Left kidney (tissue), 2 donors: Measurements from ENCODE around the gene DDX17. TPM values are rescaled to one million over a fixed set of nuclear protein-coding genes. Genes with fewer than 3 reads are reported as not detected.
"Not testable (repeated sequence)": the region's sequence is repeated elsewhere in the genome, so short reads cannot be mapped to it uniquely, and the experiment has no call there.

ENCODE experiments used
- DNase-seq: peaks from one replicate; pipeline ENCODE4 v3.0.0-alpha.2; 2013
- polyA plus RNA-seq: library from polyadenylated mRNA; unstranded; fragments of 120-200 nt; gene quantifications from one replicate; pipeline ENCODE4 v1.2.1, GENCODE V29; 2013; ENCODE audit not compliant: insufficient read length

Gene DDX17
- polyA plus RNA-seq, 1 donor, result 1,227 TPM

DNA sequence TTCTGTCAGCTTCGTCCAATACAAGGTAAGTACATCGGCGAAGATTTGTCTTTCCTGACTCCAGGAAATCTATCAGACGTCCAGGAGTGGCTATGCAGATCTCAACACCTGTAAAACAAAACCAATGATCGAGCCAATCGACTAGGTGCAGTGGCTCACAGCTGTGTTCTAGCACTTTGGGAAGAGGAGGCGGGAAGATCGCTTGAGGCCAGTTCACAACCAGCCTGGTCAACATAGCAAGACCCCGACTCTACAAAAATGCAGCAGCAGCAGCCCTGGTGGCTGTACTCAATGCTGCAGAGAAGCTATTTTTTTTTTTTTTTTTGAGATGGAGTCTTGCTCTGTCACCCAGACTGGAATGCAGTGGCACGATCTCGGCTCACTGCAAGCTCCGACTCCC, 11.2 kb downstream of the DDX17 start:
- no peak for DNase-seq

DNA sequence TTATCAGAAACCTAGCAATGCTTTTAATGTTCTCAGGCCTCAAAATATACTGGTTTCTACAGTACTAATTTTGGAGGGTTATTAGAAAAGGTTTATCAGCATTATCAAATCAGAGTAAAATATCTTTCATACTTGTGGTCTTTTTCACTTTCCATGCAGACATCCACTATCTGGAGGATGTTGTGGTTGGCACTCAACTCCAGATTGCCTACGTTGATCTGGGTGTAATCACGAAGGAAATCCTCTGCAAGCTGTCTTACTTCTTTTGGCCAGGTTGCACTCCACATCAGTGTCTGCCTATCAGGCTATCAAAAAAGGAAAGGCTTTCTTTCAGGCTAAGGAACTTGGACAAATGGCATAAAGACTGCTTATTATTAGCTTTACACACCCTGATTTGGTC, 11.6 kb downstream of the DDX17 start:
- DNase-seq, result no peak

DNA sequence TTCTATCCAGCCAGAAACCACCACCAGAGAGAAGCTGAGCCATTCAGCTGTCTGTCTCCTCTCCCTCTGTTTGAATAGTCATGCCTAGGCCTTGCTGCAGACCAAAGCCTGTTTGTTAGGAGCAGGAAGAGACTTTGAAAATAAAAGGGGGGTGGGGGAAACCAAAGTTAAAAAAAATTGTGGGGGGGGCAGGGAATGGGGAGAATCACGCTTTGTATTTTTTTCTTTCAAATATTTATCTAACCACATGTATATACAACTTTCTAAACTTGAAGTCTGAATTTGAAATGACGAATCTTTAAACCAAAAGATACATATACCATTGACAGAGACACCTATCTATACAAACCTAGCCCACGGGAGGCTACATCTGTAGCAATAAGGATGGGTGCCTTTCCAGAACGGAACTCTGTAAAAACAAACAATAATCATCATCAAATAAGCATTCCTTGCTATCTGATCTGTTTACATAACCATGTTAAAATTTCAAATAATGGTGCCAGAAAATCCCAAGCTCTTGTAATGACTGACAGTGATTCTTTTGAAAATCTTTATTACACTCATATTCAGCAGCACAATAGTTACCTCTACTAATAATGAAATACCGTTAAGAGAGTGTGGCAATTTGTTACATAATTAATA, 14.3 kb downstream of the DDX17 start:
- no peak for DNase-seq

DNA sequence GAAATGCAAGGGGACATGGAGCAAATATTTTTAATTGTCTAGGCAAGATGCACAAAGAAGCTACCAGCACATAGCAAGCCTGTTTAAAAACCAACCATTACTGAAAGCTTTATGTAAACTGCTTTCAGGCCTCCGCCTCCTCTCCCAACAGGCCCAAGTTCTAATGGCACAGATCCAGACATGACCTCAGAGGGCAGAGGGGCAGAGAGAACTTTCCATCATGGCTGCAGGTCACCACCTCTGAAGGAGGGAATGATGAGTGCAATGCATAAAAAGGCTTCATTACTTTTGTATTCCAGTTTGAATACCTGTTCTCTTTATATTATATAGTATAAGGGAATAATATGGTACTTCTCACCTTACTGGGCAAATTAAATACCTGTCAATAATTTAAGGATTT, 15.2 kb downstream of the DDX17 start:
- DNase-seq, result no peak

DNA sequence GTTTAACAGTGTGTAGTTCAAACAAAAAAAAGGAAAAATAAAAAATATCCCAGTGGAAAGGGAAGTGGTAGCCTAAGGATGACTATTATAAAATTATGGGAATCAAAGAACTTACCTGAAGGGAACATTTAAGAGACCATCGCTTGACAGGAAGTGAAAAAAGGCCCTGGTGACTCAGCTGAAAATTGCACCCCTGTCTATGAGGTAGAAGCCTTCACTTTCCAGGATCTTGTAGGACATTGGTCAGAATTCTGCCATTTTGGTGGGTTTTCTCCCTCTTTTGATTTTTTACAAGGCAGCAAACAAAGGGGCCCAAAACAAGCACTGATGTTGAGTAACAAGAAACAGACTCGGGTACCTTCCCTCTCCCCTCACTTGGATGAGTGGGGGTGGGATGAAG, 15.6 kb downstream of the DDX17 start:
- DNase-seq, result no peak

DNA sequence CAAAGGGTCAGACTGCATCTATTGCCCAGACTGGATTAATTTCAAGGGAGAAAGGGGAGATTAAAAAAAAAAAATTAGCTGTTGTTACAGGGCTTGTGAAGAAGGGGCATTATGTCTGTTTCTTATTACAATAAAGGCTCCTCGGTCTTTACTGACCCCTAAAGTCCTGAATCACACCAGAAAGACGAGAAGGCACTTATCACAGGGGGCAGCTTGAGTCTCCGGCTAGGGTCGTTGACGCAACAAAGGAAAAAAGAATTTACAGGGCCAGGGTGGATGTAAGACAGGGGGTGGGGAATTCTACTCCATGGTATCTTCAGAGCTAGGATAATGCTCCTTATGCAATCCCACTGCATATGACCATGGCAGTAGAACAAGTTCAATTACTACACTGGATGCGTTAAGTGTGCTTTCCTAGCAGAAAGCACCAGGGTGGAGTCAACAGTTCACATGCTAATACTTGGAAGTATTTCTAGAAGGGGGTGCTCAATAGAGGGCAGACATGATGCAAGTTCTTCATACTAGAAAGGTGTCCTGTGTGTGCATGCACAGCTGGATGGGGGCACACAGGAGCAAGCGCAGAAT, 16.5 kb downstream of the DDX17 start:
- no peak for DNase-seq

DNA sequence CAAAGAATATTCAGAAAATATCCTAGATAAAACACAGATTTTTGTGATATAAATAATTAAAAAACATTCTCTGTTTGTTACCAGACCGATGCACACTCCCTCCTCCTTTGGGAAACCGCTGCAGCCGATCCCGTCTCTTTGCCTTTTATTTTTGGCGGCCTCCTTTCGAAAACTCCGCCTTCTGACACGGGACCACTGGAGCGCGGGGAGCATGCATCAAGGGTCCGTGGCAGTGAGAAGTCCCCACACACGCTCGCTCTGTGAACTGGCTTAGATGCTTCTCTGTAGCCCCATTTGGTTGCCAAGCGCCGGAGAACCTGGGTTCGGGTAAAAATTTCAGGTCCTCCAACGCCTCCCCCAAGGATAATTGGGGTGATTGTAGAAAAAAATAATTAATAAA, 17.0 kb downstream of the DDX17 start:
- no peak for DNase-seq

DNA sequence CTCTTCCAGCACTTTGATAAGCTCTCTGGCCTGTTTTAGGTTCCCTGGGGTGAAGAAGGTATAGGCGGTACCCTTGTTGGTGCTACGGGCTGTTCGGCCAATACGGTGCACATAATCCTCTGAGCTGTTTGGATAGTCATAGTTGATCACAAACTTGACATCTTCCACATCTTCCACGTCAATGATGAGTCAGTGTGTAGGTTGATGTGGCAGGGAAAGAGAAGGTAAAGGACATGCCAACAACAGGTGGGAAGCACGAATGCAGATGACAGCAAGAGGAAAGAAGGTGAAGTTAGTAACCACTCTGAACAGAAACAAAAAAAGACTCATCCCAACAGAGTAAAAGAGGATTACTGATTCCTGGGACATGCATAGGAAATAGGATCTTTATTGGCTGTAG, 18.2 kb downstream of the DDX17 start:
- no peak for DNase-seq

DNA sequence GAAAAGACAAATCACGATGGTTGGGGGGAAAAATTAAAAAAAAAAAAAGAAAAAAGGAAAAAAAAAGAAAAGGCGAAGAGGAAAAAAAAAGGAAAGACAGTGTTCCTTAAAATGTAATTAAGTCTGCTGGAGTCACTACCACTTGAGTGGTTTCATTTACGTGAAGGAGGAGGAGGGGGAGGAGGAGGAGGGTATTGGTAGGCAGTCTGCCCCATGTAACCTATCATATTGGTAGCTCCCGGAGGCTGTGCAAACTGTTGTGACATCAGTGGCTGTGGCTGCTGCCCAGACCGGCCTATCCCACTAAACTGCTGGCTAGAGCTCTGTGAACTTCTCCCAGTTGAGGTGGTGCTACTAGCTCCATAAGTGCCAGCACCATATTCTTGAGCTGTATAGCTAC, 20.3 kb downstream of the DDX17 start:
- DNase-seq, result no peak

DNA sequence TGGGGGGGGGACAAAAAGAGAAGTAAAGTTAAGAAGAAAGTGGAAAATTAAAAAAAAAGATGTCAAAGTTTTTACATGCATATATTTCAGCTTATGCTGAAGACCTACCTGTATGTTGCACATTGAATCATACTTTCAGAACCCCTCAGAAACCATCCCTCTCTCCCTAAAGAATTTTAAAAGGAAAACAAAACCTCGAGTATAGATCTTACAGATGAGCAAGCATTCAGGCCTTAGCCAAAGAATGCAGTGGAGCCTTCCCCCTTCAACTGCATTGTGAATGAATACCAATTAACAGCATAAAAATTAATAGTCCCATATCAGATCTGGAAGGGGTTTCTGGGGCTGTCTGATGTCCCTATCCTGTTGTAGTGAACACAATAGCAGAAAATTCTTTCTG, 21.9 kb downstream of the DDX17 start:
- DNase-seq, result no peak

DNA sequence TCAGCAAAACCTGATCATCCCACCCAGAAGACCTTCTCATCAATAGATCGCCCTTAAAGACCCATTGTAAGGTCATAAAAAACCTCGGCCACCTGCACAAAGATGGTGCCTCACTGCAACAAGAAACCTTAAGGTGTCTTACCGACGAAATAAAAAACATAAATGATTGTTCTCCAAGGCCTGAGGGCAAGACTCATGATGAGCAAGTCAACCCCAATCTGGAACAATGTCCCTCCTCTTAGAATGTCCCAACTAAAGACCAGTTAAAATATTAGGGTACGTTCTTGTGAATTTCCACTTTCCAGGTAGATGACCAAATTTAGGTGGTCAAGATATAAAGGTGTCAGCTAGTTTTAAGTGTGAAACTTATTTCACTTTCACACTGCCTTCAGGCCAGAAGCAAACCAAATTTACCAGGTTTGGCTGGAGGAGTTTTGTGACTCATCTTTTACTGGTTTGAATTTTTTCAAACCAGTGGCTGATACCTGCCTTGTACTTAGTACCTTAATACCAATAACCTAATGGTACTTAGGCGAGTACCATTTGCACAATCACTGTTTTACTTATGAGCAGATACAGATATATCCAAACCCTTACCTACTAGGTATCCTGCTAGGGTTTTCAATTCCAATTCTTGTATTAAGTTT, 23.3 kb downstream of the DDX17 start:
- no peak for DNase-seq

DNA sequence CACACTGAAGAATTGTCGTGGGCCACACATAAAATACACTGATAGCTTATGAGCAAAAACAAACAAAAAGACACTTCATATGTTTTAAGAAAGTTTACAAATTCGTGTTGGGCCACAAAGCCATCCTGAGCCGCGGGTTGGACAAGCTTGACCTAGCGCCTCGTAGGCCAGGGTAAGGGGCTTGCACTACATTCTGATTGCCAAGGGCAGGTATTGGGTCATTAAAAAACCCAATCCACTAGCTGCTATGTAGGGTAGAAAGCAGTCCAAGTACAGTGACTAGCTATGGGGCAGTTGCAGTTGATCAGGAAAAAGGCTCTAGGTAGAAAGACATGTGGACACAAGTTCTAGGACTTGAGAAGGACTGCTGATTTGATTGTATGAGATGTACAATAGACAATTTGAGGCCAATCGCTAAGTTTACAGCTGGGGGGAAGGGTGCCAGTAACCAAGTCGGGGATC, 24.2 kb downstream of the DDX17 start:
- DNase-seq, result no peak

DNA sequence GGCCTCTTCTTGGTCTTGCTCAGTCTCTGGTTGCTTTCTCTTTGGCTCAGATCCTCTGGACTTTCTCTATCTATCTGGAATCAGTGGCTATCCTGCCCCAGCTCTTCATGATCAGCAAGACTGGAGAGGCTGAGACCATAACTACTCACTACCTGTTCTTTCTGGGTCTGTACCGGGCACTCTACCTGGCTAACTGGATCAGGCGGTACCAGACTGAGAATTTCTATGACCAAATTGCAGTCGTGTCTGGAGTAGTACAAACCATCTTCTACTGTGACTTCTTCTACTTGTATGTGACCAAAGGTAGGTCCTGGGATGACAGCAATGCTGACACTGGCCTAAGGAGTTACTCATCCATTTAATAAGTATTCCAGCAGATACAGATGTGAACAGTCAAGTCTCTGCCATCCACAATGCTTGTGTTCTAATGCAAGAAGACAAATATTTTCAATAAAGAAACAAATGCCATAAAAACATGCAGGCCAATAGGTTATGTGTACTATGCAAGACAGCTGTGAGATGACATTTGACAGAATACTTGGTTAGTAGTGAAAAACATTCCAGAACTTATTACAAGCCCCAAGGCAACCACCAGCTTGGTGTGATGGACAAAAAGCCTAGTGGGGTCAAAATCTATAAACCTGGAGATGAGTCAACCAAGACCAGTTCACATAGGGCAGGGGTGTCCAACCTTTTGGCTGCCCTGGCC, 24.8 kb downstream of the DDX17 start:
- DNase-seq, result no peak

DNA sequence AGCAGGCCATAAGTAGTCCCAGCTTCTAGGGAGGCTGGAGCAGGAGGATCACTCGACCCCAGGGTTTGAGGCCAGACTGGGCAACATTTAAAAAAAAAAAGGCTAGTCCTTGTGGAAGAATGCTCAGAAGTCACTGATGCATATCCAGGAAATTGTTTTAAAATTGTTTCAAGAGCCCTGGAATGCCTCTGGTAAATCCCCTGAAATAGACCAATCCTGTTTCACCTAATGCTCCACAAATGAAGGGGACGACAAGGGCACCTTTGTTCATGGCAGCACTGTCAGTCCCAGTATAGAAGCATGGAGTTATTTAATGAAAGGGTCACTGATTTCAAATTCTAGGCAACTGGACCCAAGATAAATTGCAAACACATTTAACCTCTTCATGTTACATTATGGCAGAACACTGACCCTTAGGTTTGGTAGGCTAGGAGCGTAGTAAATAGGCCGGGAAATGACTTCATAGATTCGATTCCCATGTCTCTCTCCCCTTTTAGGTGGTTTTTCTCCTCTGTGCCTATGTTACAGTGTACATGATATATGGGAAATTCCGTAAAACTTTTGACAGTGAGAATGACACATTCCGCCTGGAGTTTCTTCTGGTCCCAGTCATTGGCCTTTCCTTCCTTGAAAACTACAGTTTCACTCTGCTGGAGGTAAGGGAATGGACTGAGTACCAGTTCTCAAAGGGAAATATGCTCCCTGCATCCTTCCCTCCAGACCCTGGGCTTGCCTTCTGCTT, 26.8 kb downstream of the DDX17 start:
- DNase-seq, result no peak

DNA sequence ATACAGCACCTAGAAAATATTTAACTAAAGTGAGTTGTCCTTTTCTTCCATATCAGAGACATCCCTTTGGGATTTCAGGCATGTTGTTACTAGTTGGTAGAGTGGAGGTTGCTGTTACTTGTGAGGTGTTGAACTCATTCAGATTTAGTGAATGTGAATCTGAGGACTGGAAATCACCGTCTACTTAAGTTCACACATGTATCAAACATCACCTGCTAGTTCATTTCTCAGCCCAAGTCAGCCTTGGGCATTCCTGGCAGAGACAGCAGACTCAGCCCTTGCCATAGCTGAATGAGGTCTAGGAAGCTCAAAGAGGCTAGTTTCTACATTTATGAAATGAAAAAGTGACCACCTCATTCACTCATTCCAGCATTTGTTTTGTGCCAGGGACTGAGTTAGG, 28.5 kb downstream of the DDX17 start:
- no peak for DNase-seq

DNA sequence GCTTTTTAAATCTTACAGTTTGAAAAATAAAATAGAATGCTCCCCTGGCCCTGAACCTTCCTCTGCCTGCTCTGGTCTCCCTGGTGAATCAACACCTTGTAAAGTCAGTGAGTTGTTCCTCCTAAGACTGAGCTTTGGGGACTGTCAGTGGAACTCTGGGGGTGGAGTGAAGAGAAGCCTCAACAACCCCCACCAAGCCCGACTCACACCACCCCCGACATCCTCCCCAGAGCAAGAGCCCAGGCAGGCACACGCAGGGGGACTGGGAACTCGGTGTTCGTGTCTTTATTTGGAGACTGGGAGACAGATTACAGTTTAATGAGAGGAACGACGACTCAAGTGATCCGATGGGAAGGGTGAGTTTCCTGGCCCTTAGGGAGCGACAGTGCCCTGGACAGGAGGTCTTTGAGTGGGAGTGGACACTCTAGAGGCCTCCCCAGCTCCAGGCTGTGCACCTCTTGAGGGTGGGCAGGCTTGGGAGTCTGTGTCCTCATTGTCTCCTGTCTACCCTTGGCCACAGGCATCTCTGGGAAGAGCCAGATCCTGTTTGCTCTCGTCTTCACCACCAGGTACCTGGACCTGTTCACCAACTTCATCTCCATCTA, 32.0 kb downstream of the DDX17 start:
- no peak for DNase-seq

DNA sequence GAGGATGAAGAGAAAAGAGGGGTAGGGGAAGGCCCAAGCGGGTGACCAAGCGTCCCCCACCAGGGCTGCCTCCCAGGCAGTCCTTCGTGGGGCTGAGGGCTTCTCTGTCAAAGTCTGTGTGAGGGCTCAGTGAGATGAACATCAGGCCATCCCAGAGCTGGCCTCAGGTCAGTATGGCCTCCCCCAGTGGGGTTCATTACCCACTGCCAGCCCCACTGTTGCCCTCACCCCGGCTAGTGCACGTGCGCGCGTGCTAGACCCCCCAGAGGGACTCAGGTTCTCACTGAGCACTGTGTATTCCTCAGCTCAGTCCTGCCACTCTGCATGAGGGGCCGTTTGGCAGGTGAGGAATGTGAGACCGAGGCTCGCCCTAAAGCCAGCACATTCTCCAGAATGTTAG, 34.9 kb downstream of the DDX17 start:
- no peak for DNase-seq

DNA sequence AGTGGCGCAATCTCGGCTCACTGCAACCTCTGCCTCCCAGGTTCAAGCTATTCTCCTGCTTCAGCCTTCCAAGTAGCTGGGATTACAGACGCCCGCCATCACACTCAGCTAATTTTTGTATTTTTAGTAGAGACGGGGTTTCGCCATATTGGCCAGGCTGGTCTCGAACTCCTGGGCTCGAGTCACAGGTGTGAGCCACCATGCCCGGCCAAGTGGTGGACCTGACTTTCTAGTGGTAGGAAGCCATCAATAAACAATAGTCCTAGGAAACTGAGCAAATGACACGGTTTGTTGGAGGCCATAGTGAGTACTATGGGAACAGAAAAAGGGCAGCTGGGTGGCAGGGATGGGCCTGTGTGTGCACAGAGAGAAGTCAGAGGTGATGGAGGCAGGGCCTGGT, 35.9 kb downstream of the DDX17 start:
- not testable (repeated sequence) for DNase-seq

DNA sequence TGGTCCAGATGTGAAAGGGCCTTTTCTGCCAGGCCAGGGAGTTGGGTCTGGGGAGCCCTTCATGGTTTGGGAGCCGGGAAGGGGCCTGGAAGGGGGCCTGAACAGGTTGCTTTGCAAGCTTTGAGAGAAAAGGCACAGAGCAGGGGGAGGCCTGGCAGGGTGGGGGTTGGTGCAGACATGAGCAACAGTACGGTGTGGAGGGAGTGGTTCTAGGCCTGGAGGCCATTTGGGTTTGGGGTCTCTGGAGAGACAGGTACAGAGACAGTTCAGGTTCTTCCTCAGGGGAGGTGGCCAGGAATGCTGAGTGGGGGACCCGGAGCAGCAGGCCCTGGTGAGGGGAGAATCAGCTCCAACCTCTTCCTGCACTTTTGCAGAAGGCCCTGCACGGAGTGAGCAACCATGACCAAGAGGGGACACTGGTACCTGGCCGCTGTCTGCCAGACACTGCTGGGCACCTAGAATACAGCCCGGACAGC, 36.8 kb downstream of the DDX17 start:
- DNase-seq, result no peak

DNA sequence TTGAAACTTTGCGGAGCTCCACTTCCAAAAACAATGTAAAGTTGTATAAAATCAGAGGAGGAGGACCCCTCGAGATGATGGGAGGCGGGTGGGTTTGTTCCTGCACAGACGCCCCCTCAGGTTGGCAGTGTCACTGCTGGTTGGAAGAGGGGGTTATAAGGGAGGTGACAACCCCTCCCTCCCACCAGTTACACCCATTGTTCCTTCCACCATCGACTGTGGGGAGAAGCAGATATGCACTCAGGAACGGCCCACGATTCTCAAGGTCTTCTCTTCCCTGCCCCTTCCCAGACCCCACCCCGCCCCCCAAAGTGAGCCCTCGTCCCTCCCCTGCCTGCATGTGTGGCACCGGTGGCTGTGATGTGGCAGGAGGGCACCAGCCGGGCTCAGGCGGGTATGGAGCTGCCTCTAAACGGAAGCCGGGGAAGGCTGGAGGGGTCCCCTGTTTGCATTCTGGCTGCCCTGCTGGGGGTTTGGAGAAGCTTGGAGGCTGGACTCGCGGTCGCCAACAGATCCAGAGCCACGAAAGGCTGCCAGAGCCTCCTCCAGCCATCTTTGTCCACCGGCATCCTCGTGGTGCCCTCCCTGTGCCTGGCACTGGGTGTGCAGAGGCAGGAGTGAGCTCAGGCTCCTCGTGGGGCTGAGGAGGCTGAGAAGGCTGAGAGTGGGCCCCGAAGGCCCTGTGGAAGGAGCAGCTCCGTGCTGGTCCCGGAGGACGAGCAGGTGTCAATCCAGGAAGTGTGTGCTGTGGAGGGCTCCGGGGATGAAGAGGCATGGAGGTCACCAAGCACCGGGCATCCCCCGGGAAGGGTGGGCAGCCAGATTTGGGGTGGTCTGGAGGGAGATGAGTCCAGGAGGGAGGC, 37.4 kb downstream of the DDX17 start:
- no peak for DNase-seq

DNA sequence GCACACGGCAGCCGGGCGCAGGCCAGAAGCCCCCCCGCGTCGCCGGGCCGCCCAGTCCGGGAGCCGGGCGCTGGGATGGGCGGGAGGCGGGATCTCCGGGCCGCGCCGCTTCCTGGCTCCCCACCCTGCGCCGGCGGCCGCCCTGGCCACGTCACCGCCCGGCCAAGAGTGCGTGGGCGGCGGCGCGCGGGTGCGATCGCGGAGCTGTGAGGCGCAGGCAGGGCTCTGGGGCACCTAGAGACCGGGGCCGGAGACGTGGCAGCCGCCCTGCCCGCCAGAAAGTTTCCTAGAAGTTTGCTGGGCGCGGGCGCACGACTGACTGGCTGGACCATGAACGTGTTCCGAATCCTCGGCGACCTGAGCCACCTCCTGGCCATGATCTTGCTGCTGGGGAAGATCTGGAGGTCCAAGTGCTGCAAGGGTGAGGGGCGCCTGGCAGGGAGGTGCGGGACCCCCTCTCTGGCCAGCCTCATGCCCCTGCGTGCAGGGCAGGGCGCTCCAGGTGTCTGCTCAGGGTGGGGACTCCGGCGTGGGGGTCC, 38.1 kb downstream of the DDX17 start, which contains the start of gene KDELR3:
Gene KDELR3 (plus strand): TSS at position 193 of the 539 bp plus-strand sequence. CDS start 138 bp downstream, at position 331.
- no peak for DNase-seq
